Measurements from ENCODE around the gene PEX6. TPM values are rescaled to one million over a fixed set of nuclear protein-coding genes. Genes with fewer than 3 reads are reported as not detected.

The PEX6 gene
- total RNA-seq, 1 donor from 2014 or later, result 13.8 TPM

GRCh38 chr6:42929821-42930360 lies 49.1 kb downstream of the PEX6 start:
- Mint-ChIP-seq H3K27ac (ENCODE audit: unreplicated experiment) (peak overlapping the region; percentile 99), H3K27me3 (ENCODE audit: unreplicated experiment) (peaks cover 9% of the 10 kb centered on the region), H3K4me3 (ENCODE audit: unreplicated experiment) (peak overlapping the region; percentile 98), H3K9me3 (ENCODE audit: unreplicated experiment) (peaks cover 2% of the 10 kb centered on the region), H3K36me3 (ENCODE audit: unreplicated experiment) (no peaks in the 10 kb centered on the region), H3K4me1 (ENCODE audit: low read depth, unreplicated experiment) (peaks cover 19% of the 10 kb centered on the region)
- no peak for DNase-seq
- TF ChIP-seq, protein P1, sequence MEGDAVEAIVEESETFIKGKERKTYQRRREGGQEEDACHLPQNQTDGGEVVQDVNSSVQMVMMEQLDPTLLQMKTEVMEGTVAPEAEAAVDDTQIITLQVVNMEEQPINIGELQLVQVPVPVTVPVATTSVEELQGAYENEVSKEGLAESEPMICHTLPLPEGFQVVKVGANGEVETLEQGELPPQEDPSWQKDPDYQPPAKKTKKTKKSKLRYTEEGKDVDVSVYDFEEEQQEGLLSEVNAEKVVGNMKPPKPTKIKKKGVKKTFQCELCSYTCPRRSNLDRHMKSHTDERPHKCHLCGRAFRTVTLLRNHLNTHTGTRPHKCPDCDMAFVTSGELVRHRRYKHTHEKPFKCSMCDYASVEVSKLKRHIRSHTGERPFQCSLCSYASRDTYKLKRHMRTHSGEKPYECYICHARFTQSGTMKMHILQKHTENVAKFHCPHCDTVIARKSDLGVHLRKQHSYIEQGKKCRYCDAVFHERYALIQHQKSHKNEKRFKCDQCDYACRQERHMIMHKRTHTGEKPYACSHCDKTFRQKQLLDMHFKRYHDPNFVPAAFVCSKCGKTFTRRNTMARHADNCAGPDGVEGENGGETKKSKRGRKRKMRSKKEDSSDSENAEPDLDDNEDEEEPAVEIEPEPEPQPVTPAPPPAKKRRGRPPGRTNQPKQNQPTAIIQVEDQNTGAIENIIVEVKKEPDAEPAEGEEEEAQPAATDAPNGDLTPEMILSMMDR (IDR thresholded peaks at IDR 0.05; ENCODE audit: partially characterized antibody, unreplicated experiment), result no peak

GRCh38 chr6:42928986-42929820 lies 49.8 kb downstream of the PEX6 start, which contains the start of gene CNPY3:
Gene CNPY3 (plus strand): TSS chr6:42929480. CDS start chr6:42929571, 91 bp downstream.
- H3K27me3 Mint-ChIP-seq (ENCODE audit: unreplicated experiment), result peaks cover 9% of the 10 kb centered on the region
- H3K4me1 Mint-ChIP-seq (ENCODE audit: low read depth, unreplicated experiment), result peaks cover 19% of the 10 kb centered on the region
- DNase-seq, result peak; percentile 94

DNA sequence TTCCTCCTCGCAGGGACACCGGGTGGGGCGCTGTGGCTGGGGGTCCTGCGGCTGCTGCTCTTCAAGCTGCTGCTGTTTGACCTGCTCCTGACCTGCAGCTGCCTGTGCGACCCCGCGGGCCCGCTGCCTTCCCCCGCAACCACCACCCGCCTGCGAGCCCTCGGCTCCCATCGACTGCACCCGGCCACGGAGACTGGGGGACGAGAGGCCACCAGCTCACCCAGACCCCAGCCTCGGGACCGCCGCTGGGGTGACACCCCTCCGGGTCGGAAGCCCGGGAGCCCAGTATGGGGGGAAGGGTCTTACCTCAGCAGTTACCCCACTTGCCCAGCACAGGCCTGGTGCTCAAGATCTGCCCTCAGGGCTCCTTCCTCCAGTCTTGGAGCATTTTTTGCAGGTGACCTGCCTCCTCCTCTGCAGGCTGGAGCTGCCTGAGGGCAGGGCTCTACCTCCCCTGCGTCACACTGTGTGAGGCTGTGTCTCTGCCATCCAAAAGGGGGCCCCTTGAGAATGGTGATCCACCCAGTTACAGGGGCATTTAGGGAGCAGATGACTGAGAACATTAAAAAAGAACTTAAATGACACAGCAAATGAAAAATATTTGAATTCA lies 53.6 kb downstream of the PEX6 start:
- no peak overlapping the region for H3K27ac Mint-ChIP-seq (ENCODE audit: unreplicated experiment)
- H3K36me3 Mint-ChIP-seq (ENCODE audit: unreplicated experiment), result no peaks in the 10 kb centered on the region
- no peak for DNase-seq
- peaks cover 2% of the 10 kb centered on the region for H3K9me3 Mint-ChIP-seq (ENCODE audit: unreplicated experiment)
- H3K4me3 Mint-ChIP-seq (ENCODE audit: unreplicated experiment), result no peak overlapping the region
- TF ChIP-seq, protein P1 (IDR thresholded peaks at IDR 0.05; ENCODE audit: partially characterized antibody, unreplicated experiment), result no peak
- H3K27me3 Mint-ChIP-seq (ENCODE audit: unreplicated experiment), result peaks cover 5% of the 10 kb centered on the region
- peaks cover 3% of the 10 kb centered on the region for H3K4me1 Mint-ChIP-seq (ENCODE audit: low read depth, unreplicated experiment)

More at GRCh38 chr6:42928986-42929820, 49.8 kb downstream of the PEX6 start, which contains the start of gene CNPY3:
- Mint-ChIP-seq H3K4me3 (ENCODE audit: unreplicated experiment) (peak within 1 kb of the TSS; percentile 98), H3K9me3 (ENCODE audit: unreplicated experiment) (peaks cover 2% of the 10 kb centered on the region), H3K36me3 (ENCODE audit: unreplicated experiment) (no peaks in the 10 kb centered on the region), H3K27ac (ENCODE audit: unreplicated experiment) (peak within 1 kb of the TSS; percentile 99)
- TF ChIP-seq, protein P1 (IDR thresholded peaks at IDR 0.05; ENCODE audit: partially characterized antibody, unreplicated experiment), result no peak

GRCh38 chr6:42923666-42924065 lies 55.3 kb downstream of the PEX6 start:
- TF ChIP-seq, protein P1 (IDR thresholded peaks at IDR 0.05; ENCODE audit: partially characterized antibody, unreplicated experiment), result no peak
- H3K27ac Mint-ChIP-seq (ENCODE audit: unreplicated experiment), result no peak overlapping the region
- no peaks in the 10 kb centered on the region for H3K9me3 Mint-ChIP-seq (ENCODE audit: unreplicated experiment)
- no peak overlapping the region for H3K4me3 Mint-ChIP-seq (ENCODE audit: unreplicated experiment)
- no peaks in the 10 kb centered on the region for H3K4me1 Mint-ChIP-seq (ENCODE audit: low read depth, unreplicated experiment)
- peaks cover 2% of the 10 kb centered on the region for H3K27me3 Mint-ChIP-seq (ENCODE audit: unreplicated experiment)
- DNase-seq, result no peak
- H3K36me3 Mint-ChIP-seq (ENCODE audit: unreplicated experiment), result no peaks in the 10 kb centered on the region
